ENCODE measurements around the gene CD36. TPM values are rescaled to one million over a fixed set of nuclear protein-coding genes. Genes with fewer than 3 reads are reported as not detected.
"Not testable (repeated sequence)": the region's sequence is repeated elsewhere in the genome, so short reads cannot be mapped to it uniquely, and the experiment has no call there.

Gene CD36
- total RNA-seq, 1 experiment from 2014 or later = 7.9 TPM

GRCh38 chr7:80651471-80651870, 13.0 kb downstream of the CD36 start:
- no peak for DNase-seq (ENCODE audit: low read depth)

- DNase-seq (ENCODE audit: low read depth) = no peak
These were observed 14.8 kb downstream of the CD36 start for GRCh38 chr7:80653244-80653643.

GRCh38 chr7:80654887-80655340, 16.5 kb downstream of the CD36 start:
- DNase-seq (ENCODE audit: low read depth) = no peak

- no peak for DNase-seq (ENCODE audit: low read depth)
These were observed 17.6 kb downstream of the CD36 start for GRCh38 chr7:80656029-80656428.

- DNase-seq (ENCODE audit: low read depth) = peak; percentile 49
These were observed 20.9 kb downstream of the CD36 start for GRCh38 chr7:80659120-80660055.

GRCh38 chr7:80660939-80661338, 22.5 kb downstream of the CD36 start:
- no peak for DNase-seq (ENCODE audit: low read depth)

- DNase-seq (ENCODE audit: low read depth) = no peak
These were observed 23.3 kb downstream of the CD36 start for GRCh38 chr7:80661729-80662128.

GRCh38 chr7:80662252-80662651, 23.8 kb downstream of the CD36 start:
- no peak for DNase-seq (ENCODE audit: low read depth)

- no peak for DNase-seq (ENCODE audit: low read depth)
These were observed 27.1 kb downstream of the CD36 start for GRCh38 chr7:80665526-80665925.

- DNase-seq (ENCODE audit: low read depth) = no peak
These were observed 27.9 kb downstream of the CD36 start for GRCh38 chr7:80666376-80666775.

- DNase-seq (ENCODE audit: low read depth) = not testable (repeated sequence)
These were observed 30.9 kb downstream of the CD36 start for GRCh38 chr7:80669367-80669766.

GRCh38 chr7:80671744-80672143, 33.3 kb downstream of the CD36 start:
- no peak for DNase-seq (ENCODE audit: low read depth)

GRCh38 chr7:80675090-80675489, 36.6 kb downstream of the CD36 start:
- DNase-seq (ENCODE audit: low read depth) = no peak

- DNase-seq (ENCODE audit: low read depth) = no peak
These were observed 38.0 kb downstream of the CD36 start for GRCh38 chr7:80676404-80676803.

GRCh38 chr7:80677629-80678028, 39.2 kb downstream of the CD36 start:
- no peak for DNase-seq (ENCODE audit: low read depth)

- no peak for DNase-seq (ENCODE audit: low read depth)
These were observed 40.3 kb downstream of the CD36 start for GRCh38 chr7:80678707-80679106.

- DNase-seq (ENCODE audit: low read depth) = no peak
These were observed 41.8 kb downstream of the CD36 start for GRCh38 chr7:80679921-80680907.

GRCh38 chr7:80681272-80681885, 42.9 kb downstream of the CD36 start:
- peak; percentile 52 for DNase-seq (ENCODE audit: low read depth)

- no peak for DNase-seq (ENCODE audit: low read depth)
These were observed 44.3 kb downstream of the CD36 start for GRCh38 chr7:80682744-80683143.

GRCh38 chr7:80686576-80686975, 48.1 kb downstream of the CD36 start:
- DNase-seq (ENCODE audit: low read depth) = peak; percentile 72

- DNase-seq (ENCODE audit: low read depth) = peak; percentile 75
These were observed 60.7 kb downstream of the CD36 start for GRCh38 chr7:80699045-80699638.
